Endodermal cell (in vitro differentiated cells): ENCODE measurements around the gene ACTR1B. TPM values are rescaled to one million over a fixed set of nuclear protein-coding genes. Genes with fewer than 3 reads are reported as not detected.
"Not testable (repeated sequence)": the region's sequence is repeated elsewhere in the genome, so short reads cannot be mapped to it uniquely, and the experiment has no call there.

Source experiments
- DNase-seq: peaks from one replicate; pipeline ENCODE4 v3.0.0-alpha.2; 2017
- H3K27ac ChIP-seq: 2 replicates; pipeline ENCODE4 v1.5.1; 2013; ENCODE audit warnings: mild to moderate bottlenecking, low read depth, low read length, moderate library complexity
- H3K27me3 ChIP-seq: 2 replicates; pipeline ENCODE4 v1.6.1; 2013; ENCODE audit warnings: mild to moderate bottlenecking, low read length, moderate library complexity; ENCODE audit not compliant: insufficient read depth, control insufficient read depth, poor library complexity, severe bottlenecking
- H3K36me3 ChIP-seq: 2 replicates; pipeline ENCODE4 v1.7.0; 2013; ENCODE audit warnings: mild to moderate bottlenecking, low read length, moderate library complexity; ENCODE audit not compliant: control insufficient read depth, insufficient read depth
- H3K4me1 ChIP-seq: one replicate; pipeline ENCODE4 v1.7.0; 2013; ENCODE audit warnings: low read length; ENCODE audit not compliant: control insufficient read depth, insufficient read depth
- H3K4me3 ChIP-seq: 2 replicates; pipeline ENCODE4 v1.5.1; 2013; ENCODE audit warnings: mild to moderate bottlenecking, low read length, moderate library complexity
- H3K9ac ChIP-seq: 2 replicates; pipeline ENCODE4 v1.6.1; 2013; ENCODE audit warnings: mild to moderate bottlenecking, low read length, moderate library complexity; ENCODE audit not compliant: poor library complexity, severe bottlenecking; ENCODE audit errors: extremely low read depth
- H3K9me3 ChIP-seq: 2 replicates; pipeline ENCODE4 v1.6.1; 2013; ENCODE audit warnings: mild to moderate bottlenecking, low read length, moderate library complexity; ENCODE audit not compliant: control insufficient read depth
- H3K27ac Mint-ChIP-seq: 2 replicates; pipeline ENCODE4 v1.8.0; 2020; ENCODE audit warnings: mixed read lengths
- H3K27me3 Mint-ChIP-seq: 2 replicates; pipeline ENCODE4 v1.8.0; 2021; ENCODE audit warnings: mild to moderate bottlenecking, mixed read lengths; ENCODE audit not compliant: insufficient read depth
- H3K36me3 Mint-ChIP-seq: 2 replicates; pipeline ENCODE4 v1.8.0; 2020; ENCODE audit warnings: low read depth, mixed read lengths
- H3K4me1 Mint-ChIP-seq: 2 replicates; pipeline ENCODE4 v1.8.0; 2020; ENCODE audit warnings: mixed read lengths
- H3K4me3 Mint-ChIP-seq: 2 replicates; pipeline ENCODE4 v1.8.0; 2020; ENCODE audit warnings: mild to moderate bottlenecking, moderate library complexity, mixed read lengths
- H3K9me3 Mint-ChIP-seq: 2 replicates; pipeline ENCODE4 v1.8.0; 2020; ENCODE audit warnings: mild to moderate bottlenecking, mixed read lengths
- WGBS, 2 experiments: methylation state at CpG; one replicate each; pipeline versions ENCODE4 v1.1.5 to v1.1.7; 2013; ENCODE audit warnings: missing lambda C conversion rate in 2 of 2, mixed read lengths in 1 of 2; ENCODE audit not compliant: insufficient coverage in 1 of 2, insufficient read length in 1 of 2; 5-methylcytosine and 5-hydroxymethylcytosine counted together
- total RNA-seq, 2 donors: library from RNA; stranded (reverse); fragmentation: NEBNext Ultra II Directional in 1 of 2; extraction: Animal tissue kit (Norgen Biotek cat#: 25700) in 1 of 2; gene quantifications; 2 replicates in 1 of 2; 3 replicates in 1 of 2; pipeline ENCODE4 v1.2.1, GENCODE V29; 2021

ACTR1B gene
- total RNA-seq, 2 donors from 2014 or later: 71.8 to 75.0 TPM

GRCh38 chr2:97611895-97612294, 51.9 kb downstream of the ACTR1B start:
- H3K27me3 ChIP-seq, DNase-seq: not testable (repeated sequence)
- WGBS, 2 experiments: no CpG with 5 or more reads among the region's 7 CpGs

DNA sequence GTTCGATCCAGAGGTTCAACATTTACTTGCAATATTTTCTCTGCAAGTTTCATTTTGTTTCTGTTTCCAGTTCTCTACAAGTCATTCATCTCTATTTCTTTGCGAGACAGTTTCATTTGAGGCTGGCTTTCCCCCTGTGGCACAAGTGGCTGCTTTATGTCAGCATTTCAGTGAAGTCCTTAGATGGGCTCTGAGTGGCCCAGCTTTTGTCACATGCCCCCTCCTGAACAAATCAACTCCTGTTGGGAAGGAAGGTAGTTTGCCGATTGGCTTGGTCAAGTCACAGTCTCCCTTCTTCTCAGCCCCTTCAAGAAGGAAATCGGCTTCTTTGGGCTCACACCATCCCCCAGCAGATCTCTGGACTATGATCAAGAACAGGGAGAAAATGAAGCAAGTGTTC, 55.1 kb downstream of the ACTR1B start:
- H3K9me3 Mint-ChIP-seq, H3K4me1 Mint-ChIP-seq, H3K27me3 ChIP-seq, H3K9me3 ChIP-seq, H3K27me3 Mint-ChIP-seq, H3K4me1 ChIP-seq, H3K27ac Mint-ChIP-seq, H3K36me3 ChIP-seq, H3K36me3 Mint-ChIP-seq, DNase-seq, H3K4me3 ChIP-seq, H3K27ac ChIP-seq, H3K9ac ChIP-seq, H3K4me3 Mint-ChIP-seq: not testable (repeated sequence)
- 90 to 92% methylated on average over 2 of the region's 4 CpGs for WGBS, 2 experiments

More at GRCh38 chr2:97611895-97612294, 51.9 kb downstream of the ACTR1B start:
- H3K4me3 ChIP-seq, H3K27me3 Mint-ChIP-seq, H3K4me1 ChIP-seq, H3K9me3 ChIP-seq, H3K9ac ChIP-seq, H3K4me1 Mint-ChIP-seq, H3K27ac ChIP-seq, H3K36me3 ChIP-seq, H3K9me3 Mint-ChIP-seq, H3K27ac Mint-ChIP-seq, H3K4me3 Mint-ChIP-seq, H3K36me3 Mint-ChIP-seq: not testable (repeated sequence)

Other genes starting within 250 kb of the ACTR1B start
- gene ANKRD36B, start 74.2 kb downstream of the ACTR1B start, total RNA-seq: 10 to 100 TPM; 41.8 to 53.9 TPM
- 100 to 1,000 TPM; 211 to 233 TPM for gene COX5B, start 18.0 kb downstream of the ACTR1B start, total RNA-seq
- 10 to 100 TPM; 12.5 to 17.4 TPM for gene C2orf92, start 5.7 kb upstream of the ACTR1B start, total RNA-seq
- 10 to 100 TPM in 1 of 2 donors, 1 to 10 TPM in 1; 8.3 to 10.4 TPM for gene ZAP70, start 49.5 kb upstream of the ACTR1B start, total RNA-seq